SIG-M5 treated with dmso at 0.1 percent for 504 hours (cell line): ENCODE data around the gene SYT3.

Experiments used
- DNase-seq: peaks from one replicate; lab custom pipeline; 2025; ENCODE audit not compliant: unreplicated experiment; lab: John Stamatoyannopoulos, UW

Gene SYT3

GRCh38 chr19:50662651-50663481, 23.2 kb upstream of the SYT3 start:
- DNase-seq = no peak

- no peak for DNase-seq
These were observed 22.3 kb upstream of the SYT3 start for GRCh38 chr19:50661766-50662650.

DNA sequence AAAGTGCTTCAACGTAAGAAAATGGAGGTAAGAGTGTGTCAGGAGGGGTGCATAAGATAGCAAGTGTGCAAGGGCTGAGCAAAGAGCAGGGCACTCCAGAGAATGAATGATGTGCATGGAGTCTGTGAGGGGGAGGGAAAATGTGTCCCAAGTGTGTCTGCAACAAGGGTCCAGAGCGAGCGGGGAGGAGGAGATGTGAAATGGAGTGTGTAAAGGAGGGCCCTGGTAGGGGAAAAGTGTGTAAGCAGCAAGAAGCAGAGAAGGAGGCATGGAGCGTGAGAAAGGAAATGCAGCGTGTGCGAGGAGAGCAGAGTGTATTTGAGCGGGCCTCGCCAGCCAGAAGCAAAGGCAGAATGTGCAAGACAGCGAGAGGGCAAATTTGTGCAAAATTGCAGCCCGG, 21.3 kb upstream of the SYT3 start:
- no peak for DNase-seq

- no peak for DNase-seq
These were observed 20.3 kb upstream of the SYT3 start for GRCh38 chr19:50660088-50660366.

GRCh38 chr19:50659318-50660087, 19.8 kb upstream of the SYT3 start:
- DNase-seq = no peak

DNA sequence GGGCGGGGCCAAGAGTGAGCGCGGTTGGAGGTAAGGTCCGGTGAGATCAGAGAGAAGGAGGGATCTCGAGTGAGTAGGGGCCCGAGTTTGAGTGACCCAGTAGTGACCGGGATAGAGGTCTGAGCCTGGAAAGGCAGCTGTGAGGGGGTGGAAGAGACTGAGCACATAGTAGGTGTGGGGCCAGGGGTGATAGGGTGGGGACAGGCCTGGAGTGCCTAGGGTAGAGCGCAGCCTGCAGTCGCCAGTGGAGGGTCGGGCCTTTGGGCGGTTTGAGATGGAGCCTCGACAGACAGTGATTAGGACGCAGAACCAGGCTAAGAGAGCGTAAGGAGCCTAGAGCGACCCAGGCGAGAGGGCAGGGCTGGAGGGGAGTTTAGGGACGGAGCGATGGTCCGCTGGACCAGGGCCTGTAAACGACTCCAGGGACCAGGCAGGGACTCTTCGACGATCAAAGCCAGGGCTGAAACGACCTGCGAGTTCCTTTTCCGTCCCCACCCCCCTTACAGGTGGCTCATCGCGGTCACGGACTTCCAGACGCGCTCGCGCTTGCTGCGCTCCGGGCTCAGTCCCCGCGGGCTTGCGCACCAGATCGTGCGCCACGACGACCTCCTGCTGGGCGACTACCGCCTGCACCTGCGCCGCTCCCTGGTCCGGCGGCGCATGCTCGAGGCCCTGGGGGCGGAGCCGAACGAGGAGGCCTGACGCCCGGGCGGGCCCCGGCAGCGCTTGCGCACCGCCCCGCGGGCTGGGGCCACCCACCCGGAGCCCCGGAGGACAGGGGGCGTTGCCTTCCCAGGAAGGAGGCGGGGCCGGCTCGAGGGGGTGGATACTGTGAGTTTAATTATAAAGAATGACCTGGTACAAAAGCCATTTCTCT, 19.0 kb upstream of the SYT3 start:
- peak; percentile 73 for DNase-seq

- peak; percentile 99 for DNase-seq
These were observed 18.2 kb upstream of the SYT3 start for GRCh38 chr19:50657712-50658440.

- DNase-seq = no peak
These were observed 17.6 kb upstream of the SYT3 start for GRCh38 chr19:50657222-50657669.

DNA sequence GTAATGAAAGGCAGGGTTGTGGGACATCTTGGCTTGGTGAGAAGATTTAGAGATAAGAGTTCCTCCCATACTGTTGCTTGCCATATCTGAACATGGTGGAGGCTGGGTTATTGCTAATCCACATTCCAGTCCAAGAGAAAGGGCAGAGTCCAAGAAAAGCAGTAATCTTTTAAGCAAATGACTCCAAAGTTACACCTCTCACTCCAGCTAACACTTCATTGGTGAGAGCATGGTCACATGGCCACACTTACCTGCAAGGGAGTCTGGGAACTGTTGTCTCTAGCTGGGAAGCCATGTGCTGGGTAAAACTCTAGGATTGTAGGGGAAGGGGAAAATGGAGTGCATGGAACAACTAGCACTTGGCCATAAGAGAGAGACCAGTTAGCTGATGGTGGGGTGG, 15.2 kb upstream of the SYT3 start:
- DNase-seq = no peak

DNA sequence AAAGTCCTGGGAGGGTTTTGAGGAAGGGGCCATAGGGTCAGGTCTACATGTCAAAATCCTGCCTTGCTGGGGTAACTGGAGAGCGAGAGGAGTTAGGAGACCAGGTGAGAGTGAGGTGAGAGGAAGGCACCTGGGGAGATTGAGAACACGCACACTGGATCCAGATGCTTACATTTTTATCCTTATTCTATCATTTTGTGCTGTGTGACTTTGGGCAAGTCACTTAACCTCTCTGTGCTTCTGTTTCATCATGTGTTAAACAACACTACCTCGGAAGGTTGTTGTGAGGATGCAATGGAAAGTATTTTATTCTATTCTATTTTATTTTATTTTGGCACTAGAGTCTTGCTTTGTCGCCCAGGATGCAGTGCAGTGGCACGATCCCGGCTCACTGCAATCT, 13.0 kb upstream of the SYT3 start:
- no peak for DNase-seq

DNA sequence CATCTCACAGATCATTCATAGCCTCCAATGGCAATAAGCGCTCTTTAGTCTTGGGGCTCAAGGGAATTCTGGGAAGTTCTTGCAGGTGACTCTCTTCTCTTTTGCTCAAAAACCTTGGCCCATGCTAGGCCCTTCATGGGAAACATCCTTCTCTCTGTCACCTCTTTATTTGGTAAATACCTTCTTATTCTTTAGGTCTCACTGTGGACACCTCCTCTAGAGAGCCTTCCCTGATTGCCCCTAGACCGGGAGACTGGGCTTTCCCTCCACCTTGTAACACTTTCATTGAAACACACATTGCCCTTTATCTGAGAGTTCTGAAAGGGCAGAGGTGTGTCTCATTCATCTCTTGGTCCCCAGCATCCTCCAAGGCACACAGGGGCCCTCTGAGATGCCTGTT, 11.5 kb upstream of the SYT3 start:
- no peak for DNase-seq

- DNase-seq = no peak
These were observed 10.0 kb upstream of the SYT3 start, which contains the start of gene C19orf81 for GRCh38 chr19:50649433-50650391. TSS of gene C19orf81 (plus strand) at chr19:50649445. CDS start at chr19:50649445, 0 bp downstream.

- no peak for DNase-seq
These were observed 9.0 kb upstream of the SYT3 start for GRCh38 chr19:50648659-50649058.

DNA sequence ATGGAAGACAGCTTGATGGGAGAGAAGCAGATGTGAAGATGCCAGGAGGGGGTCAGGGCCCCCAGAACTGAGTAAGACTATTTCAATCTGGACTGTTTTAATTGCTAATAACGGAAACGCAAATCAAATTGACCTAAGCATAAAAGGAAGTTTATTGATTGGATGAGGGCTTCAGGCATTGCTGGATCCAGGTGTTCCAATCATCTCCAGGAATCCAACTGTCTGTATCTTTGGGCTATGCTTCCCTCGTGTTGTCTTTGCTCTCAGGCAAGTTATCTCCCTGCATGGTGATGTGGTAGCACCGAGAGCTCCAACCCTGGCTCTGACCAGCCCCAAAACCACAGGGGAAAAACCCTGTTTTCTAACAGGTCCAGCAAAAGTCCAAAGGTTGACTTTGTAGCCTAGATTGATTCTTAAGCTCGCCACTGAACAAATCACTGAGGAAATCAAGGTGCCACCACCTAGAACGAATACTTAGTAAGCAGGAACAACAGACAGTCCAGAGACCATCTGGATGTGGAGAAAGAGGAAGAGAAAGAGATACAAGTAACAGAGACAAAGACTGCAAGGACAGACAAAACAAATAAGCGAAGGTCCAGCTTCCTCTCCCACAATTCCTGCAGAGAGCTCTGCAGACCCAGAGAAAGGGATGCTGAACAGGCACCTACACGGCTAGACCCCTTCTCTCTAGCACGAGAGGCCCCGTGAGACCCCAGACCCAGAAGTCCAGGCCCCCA, 8.4 kb upstream of the SYT3 start:
- peak; percentile 13 for DNase-seq

GRCh38 chr19:50646074-50646807, 6.6 kb upstream of the SYT3 start:
- DNase-seq = no peak

GRCh38 chr19:50645107-50645506, 5.4 kb upstream of the SYT3 start:
- DNase-seq = no peak

GRCh38 chr19:50644315-50644915, 4.7 kb upstream of the SYT3 start:
- DNase-seq = no peak
